Measurements from ENCODE around the gene FUT8. TPM values are rescaled to one million over a fixed set of nuclear protein-coding genes. Genes with fewer than 3 reads are reported as not detected.
"Not testable (repeated sequence)": the region's sequence is repeated elsewhere in the genome, so short reads cannot be mapped to it uniquely, and the experiment has no call there.

The FUT8 gene
- polyA plus RNA-seq, 5 donors: 24.8 to 36.6 (median 31.0) TPM

GRCh38 chr14:65618996-65619395, 206.5 kb downstream of the FUT8 start:
- DNase-seq: no peak

GRCh38 chr14:65620195-65620594, 207.7 kb downstream of the FUT8 start:
- DNase-seq: no peak

GRCh38 chr14:65622703-65623102, 210.2 kb downstream of the FUT8 start:
- no peak for DNase-seq

- no peak for DNase-seq
These were observed 211.2 kb downstream of the FUT8 start for GRCh38 chr14:65623759-65624158.

- DNase-seq: no peak
These were observed 214.8 kb downstream of the FUT8 start for GRCh38 chr14:65627315-65627714.

GRCh38 chr14:65628664-65629063, 216.1 kb downstream of the FUT8 start:
- no peak for DNase-seq

- no peak for DNase-seq
These were observed 218.5 kb downstream of the FUT8 start for GRCh38 chr14:65631040-65631439.

- no peak for DNase-seq
These were observed 220.0 kb downstream of the FUT8 start for GRCh38 chr14:65632487-65632886.

- DNase-seq: not testable (repeated sequence)
These were observed 221.1 kb downstream of the FUT8 start for GRCh38 chr14:65633666-65634065.

GRCh38 chr14:65637780-65638179, 225.2 kb downstream of the FUT8 start:
- no peak for DNase-seq

- no peak for DNase-seq
These were observed 226.7 kb downstream of the FUT8 start for GRCh38 chr14:65639216-65639615.

- DNase-seq: no peak
These were observed 238.3 kb downstream of the FUT8 start for GRCh38 chr14:65650826-65651225.

- no peak for DNase-seq
These were observed 244.0 kb downstream of the FUT8 start for GRCh38 chr14:65656554-65656953.

GRCh38 chr14:65658202-65658601, 245.7 kb downstream of the FUT8 start:
- DNase-seq: no peak

- no peak for DNase-seq
These were observed 249.3 kb downstream of the FUT8 start for GRCh38 chr14:65661865-65662264.

- no peak for DNase-seq
These were observed 251.9 kb downstream of the FUT8 start for GRCh38 chr14:65664436-65664835.

- DNase-seq: no peak
These were observed 264.0 kb downstream of the FUT8 start for GRCh38 chr14:65676361-65677014.

- DNase-seq: no peak
These were observed 273.0 kb downstream of the FUT8 start for GRCh38 chr14:65685572-65685971.

GRCh38 chr14:65686761-65687160, 274.2 kb downstream of the FUT8 start:
- DNase-seq: no peak

GRCh38 chr14:65689070-65689469, 276.5 kb downstream of the FUT8 start:
- no peak for DNase-seq

- DNase-seq: not testable (repeated sequence)
These were observed 280.0 kb downstream of the FUT8 start for GRCh38 chr14:65692566-65692965.

- no peak for DNase-seq
These were observed 284.3 kb downstream of the FUT8 start for GRCh38 chr14:65696801-65697200.

GRCh38 chr14:65703521-65703920, 291.0 kb downstream of the FUT8 start:
- no peak for DNase-seq

- DNase-seq: peak; percentile 25 to 47
These were observed 291.5 kb downstream of the FUT8 start for GRCh38 chr14:65703996-65704395.
